ENCODE results near the gene ZNF185.
"Not testable (repeated sequence)": the region's sequence is repeated elsewhere in the genome, so short reads cannot be mapped to it uniquely, and the experiment has no call there.

ZNF185 gene

DNA sequence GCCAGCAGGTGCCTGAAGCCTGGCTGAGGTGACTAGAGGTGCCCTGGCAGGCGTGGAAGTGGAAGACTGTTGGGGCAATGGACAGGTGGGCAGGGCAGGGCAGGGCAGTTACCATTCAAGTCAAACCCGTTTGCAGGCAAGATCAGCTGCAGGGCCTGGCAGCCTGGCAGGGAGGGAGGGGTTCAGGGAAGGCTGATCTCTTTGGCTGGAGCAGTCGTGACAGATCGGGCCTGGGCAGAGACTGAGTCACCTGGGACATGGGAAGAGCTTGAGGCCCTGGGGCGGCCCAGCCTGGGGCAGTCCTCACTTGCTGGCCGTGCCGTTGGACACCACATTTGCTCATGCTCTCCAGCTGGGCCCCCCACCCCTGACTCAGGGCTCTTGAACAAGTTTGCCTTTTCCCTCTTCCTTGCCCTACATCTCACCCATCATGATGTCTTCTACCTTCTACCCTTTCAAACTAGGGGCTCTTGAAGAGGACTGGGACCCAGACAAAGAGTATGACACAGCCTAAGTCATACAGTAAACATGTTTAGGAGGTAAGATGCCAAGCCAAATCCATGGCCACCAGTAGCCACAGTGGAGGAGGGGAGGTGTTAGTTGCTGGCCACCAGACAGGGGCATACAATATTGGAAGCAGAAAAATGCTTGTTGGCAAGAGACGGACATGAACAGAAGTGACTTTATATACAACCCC lies 2.0 kb upstream of the ZNF185 start:
- no peak for DNase-seq (ENCODE audit: low read depth)

DNA sequence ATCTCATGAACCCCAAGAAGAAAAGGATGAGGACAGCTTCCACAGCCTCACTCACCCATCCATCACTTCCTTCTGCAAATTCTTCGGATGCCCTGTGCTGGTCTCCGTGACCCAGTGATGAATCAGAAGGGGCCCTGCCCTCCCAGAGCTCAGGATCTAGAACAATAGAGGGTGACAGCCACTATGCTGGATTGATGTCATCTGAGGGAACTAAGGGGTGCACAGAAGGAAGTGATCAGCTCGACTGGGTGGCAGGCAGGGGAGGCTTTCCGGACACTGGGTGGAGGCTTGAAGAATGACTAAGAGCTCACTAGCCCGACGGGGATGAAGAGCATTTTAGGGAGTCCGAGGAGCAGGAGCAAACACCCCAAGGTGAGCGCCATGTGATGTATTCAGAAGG lies 1.4 kb upstream of the ZNF185 start:
- DNase-seq (ENCODE audit: low read depth): no peak

DNA sequence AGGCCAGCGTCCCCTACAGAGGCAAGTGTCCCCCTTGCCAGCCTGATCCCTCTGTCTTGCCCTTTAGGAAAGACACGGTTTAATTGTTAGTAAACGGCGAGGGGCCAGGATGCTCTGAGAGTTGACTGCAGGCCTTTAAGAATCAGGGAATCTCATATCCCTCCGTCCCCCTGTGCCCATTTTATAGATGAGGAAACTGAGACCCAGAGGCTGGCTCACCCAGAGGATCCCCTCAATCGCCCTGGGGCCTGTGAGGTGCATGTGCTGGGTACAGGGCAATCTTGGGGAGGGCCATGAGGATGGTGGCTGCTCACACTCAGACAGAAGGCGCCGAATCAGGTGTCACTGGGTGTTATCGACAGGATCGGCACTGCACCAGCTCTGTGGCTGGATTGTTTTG lies 575 bp downstream of the ZNF185 start:
- no peak for DNase-seq (ENCODE audit: low read depth)

GRCh38 chrX:152899111-152899873 lies 1.4 kb downstream of the ZNF185 start:
- DNase-seq (ENCODE audit: low read depth): no peak

DNA sequence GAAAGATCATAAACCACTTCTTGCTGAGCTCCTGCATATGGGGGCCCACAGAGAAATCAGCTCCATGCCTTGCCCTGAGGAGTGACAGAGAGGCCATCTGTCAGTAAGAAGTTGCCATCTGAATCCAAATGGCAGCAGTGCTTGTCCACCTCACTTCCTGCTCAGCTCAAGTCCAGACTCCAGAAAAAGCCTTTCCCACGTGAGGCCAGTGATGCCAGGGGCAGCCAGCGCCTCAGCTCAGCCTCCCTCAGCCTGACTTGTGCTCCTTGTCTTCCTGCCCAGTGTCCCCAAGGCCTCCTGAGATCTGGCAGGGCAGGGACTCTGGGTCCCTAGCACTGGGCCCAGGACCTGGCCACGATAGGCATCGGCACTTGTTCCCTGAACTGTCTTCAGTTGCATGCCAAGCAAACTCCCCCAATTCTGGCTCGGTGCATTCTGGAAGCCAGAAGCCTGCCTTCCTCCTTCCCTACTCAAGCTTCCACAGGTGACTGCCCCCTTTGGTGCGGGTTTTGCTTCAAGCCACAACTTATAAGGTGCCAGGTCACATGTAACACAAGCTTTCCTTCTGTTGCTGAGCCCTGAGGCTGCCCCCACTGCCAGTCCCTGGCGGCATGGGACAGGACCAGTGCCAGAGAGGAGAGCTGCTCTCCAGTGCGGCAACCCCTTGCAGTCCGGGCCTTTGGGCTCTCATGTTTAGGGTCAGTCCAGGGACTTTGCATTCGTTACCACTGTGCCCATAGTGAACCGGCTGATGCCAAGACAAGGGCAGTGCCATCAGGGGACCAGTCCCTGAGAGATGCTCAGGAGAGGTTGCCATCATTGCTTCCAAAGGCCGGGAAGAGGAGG lies 2.2 kb downstream of the ZNF185 start:
- DNase-seq (ENCODE audit: low read depth): no peak

GRCh38 chrX:152900937-152901445 lies 3.1 kb downstream of the ZNF185 start:
- no peak for DNase-seq (ENCODE audit: low read depth)

GRCh38 chrX:152901816-152902501 lies 4.1 kb downstream of the ZNF185 start:
- no peak for DNase-seq (ENCODE audit: low read depth)

- no peak for DNase-seq (ENCODE audit: low read depth)
Measured at GRCh38 chrX:152902502-152902820, 4.6 kb downstream of the ZNF185 start.

DNA sequence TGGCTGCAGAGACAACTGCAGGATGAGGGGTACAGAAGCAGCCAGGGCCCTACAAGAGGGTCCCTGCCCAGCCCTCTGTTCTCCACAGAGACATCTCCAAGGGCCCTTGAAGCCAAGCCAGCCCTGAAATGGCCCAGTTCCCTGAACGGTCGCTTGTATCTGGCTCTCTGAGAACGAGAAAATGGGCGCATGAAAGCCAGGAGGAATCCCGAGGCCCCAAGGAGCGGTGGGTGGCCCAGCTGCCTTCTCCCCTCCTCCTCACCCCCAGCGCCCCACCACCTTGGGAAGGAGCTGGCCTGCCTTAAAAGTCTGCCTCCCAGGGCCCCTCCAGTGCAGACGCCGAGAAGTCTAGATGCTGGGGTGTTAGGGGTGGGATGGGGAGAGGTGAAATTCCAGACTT lies 5.7 kb downstream of the ZNF185 start:
- DNase-seq (ENCODE audit: low read depth): no peak

- no peak for DNase-seq (ENCODE audit: low read depth)
Measured at GRCh38 chrX:152904151-152905080, 6.5 kb downstream of the ZNF185 start.

GRCh38 chrX:152905081-152905420 lies 7.2 kb downstream of the ZNF185 start:
- no peak for DNase-seq (ENCODE audit: low read depth)

GRCh38 chrX:152907084-152907651 lies 9.3 kb downstream of the ZNF185 start:
- DNase-seq (ENCODE audit: low read depth): no peak

DNA sequence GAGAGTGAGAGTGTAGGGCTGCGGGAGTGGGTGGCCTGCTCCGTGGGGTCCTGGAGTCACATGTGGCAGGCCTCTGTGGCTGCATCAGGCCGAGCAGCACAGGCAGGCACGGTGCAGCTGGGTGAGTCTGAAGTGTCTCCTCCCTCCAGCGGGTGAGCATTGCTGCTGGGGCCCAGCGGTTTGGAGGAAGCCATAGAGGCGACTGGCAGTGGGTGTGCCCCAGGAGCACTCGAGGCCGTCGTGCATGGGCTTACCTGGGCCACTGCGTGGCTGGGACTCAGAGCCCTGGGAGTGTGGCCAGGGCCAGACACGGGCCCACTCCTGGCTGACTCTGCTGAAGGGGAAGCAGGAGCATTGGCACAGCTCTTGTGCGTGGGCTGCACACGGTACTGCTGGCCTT lies 10.6 kb downstream of the ZNF185 start:
- no peak for DNase-seq (ENCODE audit: low read depth)

DNA sequence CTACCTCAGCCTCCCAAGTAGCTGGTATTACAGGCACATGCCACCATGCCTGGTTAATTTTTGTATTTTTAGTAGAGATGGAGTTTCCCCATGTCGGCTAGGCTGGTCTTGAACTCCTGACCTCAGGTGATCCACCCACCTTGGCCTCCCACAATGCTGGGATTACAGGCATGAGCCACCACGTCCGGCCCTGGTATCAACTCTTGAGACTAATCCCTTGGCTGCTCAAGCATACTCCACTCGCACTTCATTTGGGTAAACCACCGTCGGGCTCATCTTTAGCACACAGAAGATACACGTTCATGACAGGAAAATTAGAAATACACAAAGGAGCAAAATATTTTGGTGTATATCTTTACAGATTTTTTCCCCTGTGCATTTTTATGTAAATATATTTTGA lies 12.2 kb downstream of the ZNF185 start:
- not testable (repeated sequence) for DNase-seq (ENCODE audit: low read depth)

DNA sequence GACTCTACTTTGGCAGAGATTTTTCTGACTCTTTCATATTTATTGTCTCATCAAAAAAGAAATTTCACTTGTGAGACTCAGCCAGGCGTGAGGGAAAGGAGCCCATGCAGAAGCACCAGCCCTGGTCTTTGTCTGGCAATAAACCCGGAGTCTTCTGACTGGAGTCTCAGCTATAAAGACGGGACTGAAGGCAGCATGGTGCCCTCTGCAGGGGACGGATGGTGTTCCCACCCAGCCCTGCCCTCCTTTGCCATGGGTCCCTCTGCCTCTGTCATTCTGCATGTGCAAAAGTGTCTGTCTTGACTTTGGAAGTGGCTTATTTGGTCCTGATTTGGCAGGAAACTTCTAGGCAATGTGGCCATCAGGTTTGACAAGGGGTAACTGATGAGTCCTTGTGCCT lies 14.2 kb downstream of the ZNF185 start:
- DNase-seq (ENCODE audit: low read depth): no peak

DNA sequence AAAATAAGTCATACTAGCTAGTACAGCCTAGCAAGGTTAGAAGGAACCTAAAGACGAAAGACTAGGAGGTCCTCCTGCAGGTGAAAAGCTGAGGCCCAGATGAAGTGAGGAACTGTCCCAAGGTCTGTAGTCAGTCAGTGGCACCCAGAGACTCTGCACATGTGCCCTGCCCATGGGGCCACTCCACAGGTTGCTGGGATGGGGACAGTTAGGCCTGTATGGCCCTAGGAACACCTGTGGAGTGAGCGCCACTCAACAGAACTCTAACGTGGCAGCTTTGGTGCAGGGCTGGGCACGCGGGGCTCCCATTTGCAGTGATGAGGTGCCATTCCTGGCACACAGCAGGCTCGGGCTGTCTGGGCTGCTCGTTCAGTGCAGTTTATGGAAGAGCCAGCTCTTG lies 14.8 kb downstream of the ZNF185 start:
- no peak for DNase-seq (ENCODE audit: low read depth)

DNA sequence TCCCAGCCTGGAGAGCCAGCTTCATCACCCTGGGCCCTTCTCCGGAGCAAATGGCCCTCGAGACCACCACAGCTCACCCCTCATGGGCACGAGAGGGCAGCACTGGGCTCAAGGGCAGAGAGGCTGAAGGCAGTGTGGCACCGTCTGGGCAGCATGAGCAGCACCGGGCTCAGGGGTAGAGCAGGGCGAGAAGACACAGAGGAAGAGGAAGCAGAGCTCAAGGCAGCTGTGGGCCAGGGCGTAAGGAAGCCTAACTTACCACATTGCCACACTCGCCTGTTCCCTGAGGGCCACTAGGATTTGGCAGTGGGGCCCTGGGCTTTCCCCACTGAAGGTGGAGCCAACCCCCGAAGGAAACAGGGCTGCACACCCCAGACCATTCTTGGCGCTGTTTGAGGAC lies 15.5 kb downstream of the ZNF185 start:
- no peak for DNase-seq (ENCODE audit: low read depth)

DNA sequence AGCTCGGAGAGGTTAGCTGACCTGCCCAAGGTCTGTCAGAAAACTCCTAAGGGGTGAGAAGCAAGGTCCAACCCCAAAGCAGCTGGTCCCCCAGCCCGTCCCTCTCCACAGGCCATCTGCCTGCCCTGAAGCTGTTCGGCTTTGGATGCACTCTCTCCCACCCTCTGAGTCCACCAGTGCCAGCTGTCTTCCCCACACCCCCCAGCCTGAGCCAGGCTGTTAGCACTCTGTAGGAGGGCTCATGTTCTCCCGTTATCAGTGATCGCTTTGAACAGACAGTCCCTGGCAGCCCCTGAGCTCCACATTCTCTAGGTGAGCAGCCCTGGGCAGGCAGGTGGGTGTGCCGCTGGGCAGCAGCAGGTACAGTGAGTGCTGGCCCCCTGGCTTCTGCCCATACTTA lies 16.0 kb downstream of the ZNF185 start:
- no peak for DNase-seq (ENCODE audit: low read depth)

- no peak for DNase-seq (ENCODE audit: low read depth)
Measured at GRCh38 chrX:152915541-152916241, 17.8 kb downstream of the ZNF185 start.

All from HS-5 (cell line).